ENCODE results near the gene CTSE. TPM values are rescaled to one million over a fixed set of nuclear protein-coding genes. Genes with fewer than 3 reads are reported as not detected.
A peak's percentile ranks its signal among the peaks of the same experiment; 100 is the strongest.

CTSE gene
- total RNA-seq, 1 donor from 2014 or later = not detected

GRCh38 chr1:205990226-205990625 is 33.5 kb downstream of the CTSE start:
- Mint-ChIP-seq H3K27me3 (ENCODE audit: low read depth) (peaks cover 21% of the 10 kb centered on the region), H3K4me1 (ENCODE audit: low read depth) (no peaks in the 10 kb centered on the region), H3K4me3 (ENCODE audit: low read depth) (no peak overlapping the region), H3K9me3 (no peaks in the 10 kb centered on the region), H3K36me3 (ENCODE audit: low read depth) (no peaks in the 10 kb centered on the region), H3K27ac (no peak overlapping the region)
- intact Hi-C loops (cut with micrococcal nuclease) = no loop called here
- no peak for DNase-seq (ENCODE audit: low spot score)

GRCh38 chr1:205989786-205990185 is 33.9 kb downstream of the CTSE start:
- intact Hi-C loops (cut with micrococcal nuclease) = no loop called here
- Mint-ChIP-seq H3K4me3 (ENCODE audit: low read depth) (no peak overlapping the region), H3K27me3 (ENCODE audit: low read depth) (peaks cover 21% of the 10 kb centered on the region), H3K9me3 (no peaks in the 10 kb centered on the region), H3K4me1 (ENCODE audit: low read depth) (no peaks in the 10 kb centered on the region), H3K27ac (no peak overlapping the region), H3K36me3 (ENCODE audit: low read depth) (no peaks in the 10 kb centered on the region)
- DNase-seq (ENCODE audit: low spot score) = no peak

- intact Hi-C loops (cut with micrococcal nuclease) = no loop called here
- Mint-ChIP-seq H3K4me3 (ENCODE audit: low read depth) (no peak overlapping the region), H3K27me3 (ENCODE audit: low read depth) (peaks cover 21% of the 10 kb centered on the region), H3K9me3 (no peaks in the 10 kb centered on the region), H3K36me3 (ENCODE audit: low read depth) (no peaks in the 10 kb centered on the region), H3K4me1 (ENCODE audit: low read depth) (no peaks in the 10 kb centered on the region), H3K27ac (no peak overlapping the region)
- DNase-seq (ENCODE audit: low spot score) = no peak
These were observed 35.1 kb downstream of the CTSE start for GRCh38 chr1:205988585-205988995.

- H3K9me3 Mint-ChIP-seq = no peaks in the 10 kb centered on the region
- H3K27ac Mint-ChIP-seq = no peak overlapping the region
- H3K4me3 Mint-ChIP-seq (ENCODE audit: low read depth) = no peak overlapping the region
- intact Hi-C loops (cut with micrococcal nuclease) = no loop called here
- H3K27me3 Mint-ChIP-seq (ENCODE audit: low read depth) = peaks cover 17% of the 10 kb centered on the region
- DNase-seq (ENCODE audit: low spot score) = no peak
- H3K36me3 Mint-ChIP-seq (ENCODE audit: low read depth) = no peaks in the 10 kb centered on the region
- H3K4me1 Mint-ChIP-seq (ENCODE audit: low read depth) = no peaks in the 10 kb centered on the region
These were observed 36.8 kb downstream of the CTSE start for GRCh38 chr1:205986861-205987260.

GRCh38 chr1:205986292-205986691 is 37.4 kb downstream of the CTSE start:
- peaks cover 12% of the 10 kb centered on the region for H3K27me3 Mint-ChIP-seq (ENCODE audit: low read depth)

GRCh38 chr1:205985330-205986005 is 38.2 kb downstream of the CTSE start:
- no peaks in the 10 kb centered on the region for H3K9me3 Mint-ChIP-seq
- no peaks in the 10 kb centered on the region for H3K36me3 Mint-ChIP-seq (ENCODE audit: low read depth)
- peaks cover 9% of the 10 kb centered on the region for H3K27me3 Mint-ChIP-seq (ENCODE audit: low read depth)
- H3K4me3 Mint-ChIP-seq (ENCODE audit: low read depth) = no peak overlapping the region
- no peak overlapping the region for H3K27ac Mint-ChIP-seq
- no peak for DNase-seq (ENCODE audit: low spot score)
- H3K4me1 Mint-ChIP-seq (ENCODE audit: low read depth) = no peaks in the 10 kb centered on the region
- intact Hi-C loops (cut with micrococcal nuclease) = no loop called here

More at GRCh38 chr1:205986292-205986691, 37.4 kb downstream of the CTSE start:
- no peaks in the 10 kb centered on the region for H3K4me1 Mint-ChIP-seq (ENCODE audit: low read depth)
- no peak overlapping the region for H3K27ac Mint-ChIP-seq
- no peak for DNase-seq (ENCODE audit: low spot score)
- no peak overlapping the region for H3K4me3 Mint-ChIP-seq (ENCODE audit: low read depth)
- intact Hi-C loops (cut with micrococcal nuclease) = no loop called here
- no peaks in the 10 kb centered on the region for H3K36me3 Mint-ChIP-seq (ENCODE audit: low read depth)
- H3K9me3 Mint-ChIP-seq = no peaks in the 10 kb centered on the region

GRCh38 chr1:205983925-205984725 is 39.6 kb downstream of the CTSE start:
- intact Hi-C loops (cut with micrococcal nuclease) = loop anchor here (1.0 kb wide), 1 partner anchor 122 kb away; no protein-coding TSS in a partner anchor
- Mint-ChIP-seq H3K36me3 (ENCODE audit: low read depth) (no peaks in the 10 kb centered on the region), H3K27ac (no peak overlapping the region), H3K9me3 (no peaks in the 10 kb centered on the region), H3K4me3 (ENCODE audit: low read depth) (no peak overlapping the region), H3K27me3 (ENCODE audit: low read depth) (peaks cover 3% of the 10 kb centered on the region), H3K4me1 (ENCODE audit: low read depth) (no peaks in the 10 kb centered on the region)
- DNase-seq (ENCODE audit: low spot score) = no peak

- no peaks in the 10 kb centered on the region for H3K4me1 Mint-ChIP-seq (ENCODE audit: low read depth)
- H3K36me3 Mint-ChIP-seq (ENCODE audit: low read depth) = no peaks in the 10 kb centered on the region
- peaks cover 5% of the 10 kb centered on the region for H3K27me3 Mint-ChIP-seq (ENCODE audit: low read depth)
- intact Hi-C loops (cut with micrococcal nuclease) = no loop called here
- H3K9me3 Mint-ChIP-seq = no peaks in the 10 kb centered on the region
- H3K4me3 Mint-ChIP-seq (ENCODE audit: low read depth) = no peak overlapping the region
- DNase-seq (ENCODE audit: low spot score) = no peak
- no peak overlapping the region for H3K27ac Mint-ChIP-seq
These were observed 42.4 kb downstream of the CTSE start for GRCh38 chr1:205981257-205981656.

GRCh38 chr1:205980237-205980870 is 43.3 kb downstream of the CTSE start:
- DNase-seq (ENCODE audit: low spot score) = no peak
- peaks cover 5% of the 10 kb centered on the region for H3K27me3 Mint-ChIP-seq (ENCODE audit: low read depth)
- H3K36me3 Mint-ChIP-seq (ENCODE audit: low read depth) = no peaks in the 10 kb centered on the region
- no peaks in the 10 kb centered on the region for H3K4me1 Mint-ChIP-seq (ENCODE audit: low read depth)
- H3K27ac Mint-ChIP-seq = no peak overlapping the region
- no peak overlapping the region for H3K4me3 Mint-ChIP-seq (ENCODE audit: low read depth)
- no peaks in the 10 kb centered on the region for H3K9me3 Mint-ChIP-seq
- intact Hi-C loops (cut with micrococcal nuclease) = no loop called here

- H3K4me1 Mint-ChIP-seq (ENCODE audit: low read depth) = no peaks in the 10 kb centered on the region
- peaks cover 5% of the 10 kb centered on the region for H3K27me3 Mint-ChIP-seq (ENCODE audit: low read depth)
- no peaks in the 10 kb centered on the region for H3K36me3 Mint-ChIP-seq (ENCODE audit: low read depth)
- no peak overlapping the region for H3K27ac Mint-ChIP-seq
- intact Hi-C loops (cut with micrococcal nuclease) = no loop called here
- no peak for DNase-seq (ENCODE audit: low spot score)
- H3K9me3 Mint-ChIP-seq = peaks cover 10% of the 10 kb centered on the region
- no peak overlapping the region for H3K4me3 Mint-ChIP-seq (ENCODE audit: low read depth)
These were observed 44.4 kb downstream of the CTSE start for GRCh38 chr1:205979301-205979700.

GRCh38 chr1:205978676-205979075 is 45.0 kb downstream of the CTSE start:
- Mint-ChIP-seq H3K36me3 (ENCODE audit: low read depth) (no peaks in the 10 kb centered on the region), H3K27me3 (ENCODE audit: low read depth) (peaks cover 5% of the 10 kb centered on the region), H3K4me3 (ENCODE audit: low read depth) (no peak overlapping the region), H3K4me1 (ENCODE audit: low read depth) (no peaks in the 10 kb centered on the region), H3K9me3 (peaks cover 16% of the 10 kb centered on the region), H3K27ac (no peak overlapping the region)
- no peak for DNase-seq (ENCODE audit: low spot score)
- intact Hi-C loops (cut with micrococcal nuclease) = no loop called here

GRCh38 chr1:205977402-205978014 is 46.2 kb downstream of the CTSE start:
- DNase-seq (ENCODE audit: low spot score) = peak; percentile 56
- Mint-ChIP-seq H3K4me3 (ENCODE audit: low read depth) (no peak overlapping the region), H3K9me3 (peaks cover 17% of the 10 kb centered on the region), H3K4me1 (ENCODE audit: low read depth) (no peaks in the 10 kb centered on the region), H3K27ac (no peak overlapping the region), H3K36me3 (ENCODE audit: low read depth) (no peaks in the 10 kb centered on the region), H3K27me3 (ENCODE audit: low read depth) (peaks cover 3% of the 10 kb centered on the region)
- intact Hi-C loops (cut with micrococcal nuclease) = loop anchor here (1.0 kb wide), 3 partner anchors 58 to 318 kb away; no protein-coding TSS in a partner anchor

Data from activated T-helper 2 cell treated with anti-CD3 and anti-CD28 coated beads, Interferon-gamma antibody, Interleukin-2, Interleukin-4, amounts not matched to agents 10 μg/mL and 5 μg/mL and 100 μg/mL, durations not matched to agents 14 hours and 24 hours and 36 hours (primary cell).